Keratinocyte (primary cell): ENCODE measurements around the gene GNA14. TPM values are rescaled to one million over a fixed set of nuclear protein-coding genes. Genes with fewer than 3 reads are reported as not detected.
"Not testable (repeated sequence)": the region's sequence is repeated elsewhere in the genome, so short reads cannot be mapped to it uniquely, and the experiment has no call there.

Source experiments
- DNase-seq: peaks from one replicate; pipeline ENCODE4 v3.0.0-alpha.2; 2011; ENCODE audit warnings: low read depth, missing footprints, low spot score
- FAIRE-seq: peaks from 2 replicates; lab custom pipeline; 2011; peaks lifted over from hg19 to GRCh38; lab: Jason Lieb, UNC
- H2AFZ ChIP-seq: 2 replicates; pipeline ENCODE4 v1.6.0; 2012; ENCODE audit warnings: low read length, control low read depth, inconsistent platforms; ENCODE audit not compliant: control insufficient read depth
- H3K27ac ChIP-seq: 2 replicates; pipeline ENCODE4 v1.5.1; 2011; ENCODE audit warnings: low read length; ENCODE audit not compliant: control insufficient read depth, insufficient read depth
- H3K27me3 ChIP-seq: 3 replicates; pipeline ENCODE4 v1.6.0; 2011; ENCODE audit warnings: low read length; ENCODE audit not compliant: control insufficient read depth, insufficient read depth; ENCODE audit errors: extremely low read depth
- H3K36me3 ChIP-seq, 2 experiments: 2 replicates in 1 of 2; 3 replicates in 1 of 2; pipeline ENCODE4 v1.5.1; 2011; ENCODE audit warnings: low read length in 2 of 2, mild to moderate bottlenecking in 1 of 2; ENCODE audit not compliant: control insufficient read depth in 2 of 2, insufficient read depth in 2 of 2; ENCODE audit errors: extremely low read depth in 1 of 2
- H3K4me1 ChIP-seq: 3 replicates; pipeline ENCODE4 v1.5.1; 2011; ENCODE audit warnings: low read length; ENCODE audit not compliant: control insufficient read depth, insufficient read depth; ENCODE audit errors: extremely low read depth
- H3K4me2 ChIP-seq: 3 replicates; pipeline ENCODE4 v1.6.0; 2011; ENCODE audit warnings: low read depth, low read length; ENCODE audit not compliant: control insufficient read depth, insufficient read depth; ENCODE audit errors: extremely low read depth
- H3K4me3 ChIP-seq, 3 experiments: fragments of 200-600 bp in 1 of 3; sonication (generic) in 1 of 3; 2 replicates in 2 of 3; 3 replicates in 1 of 3; pipeline ENCODE4 v1.5.1; 2011 to 2016; ENCODE audit warnings: low read length in 3 of 3, mild to moderate bottlenecking in 3 of 3, control low read depth in 2 of 3, inconsistent platforms in 1 of 3, low read depth in 1 of 3, mixed read lengths in 1 of 3, mixed run types in 1 of 3, moderate library complexity in 1 of 3; ENCODE audit not compliant: control insufficient read depth in 2 of 3, insufficient read depth in 2 of 3; ENCODE audit errors: extremely low read depth in 1 of 3
- H3K79me2 ChIP-seq: 2 replicates; pipeline ENCODE4 v1.6.0; 2012; ENCODE audit warnings: low read length; ENCODE audit not compliant: control insufficient read depth, insufficient read depth
- H3K9ac ChIP-seq: 3 replicates; pipeline ENCODE4 v1.6.0; 2011; ENCODE audit warnings: low read length; ENCODE audit not compliant: control insufficient read depth, insufficient read depth; ENCODE audit errors: extremely low read depth
- H3K9me1 ChIP-seq: 3 replicates; pipeline ENCODE4 v1.6.0; 2011; ENCODE audit warnings: low read length; ENCODE audit not compliant: control insufficient read depth, insufficient read depth; ENCODE audit errors: extremely low read depth
- H3K9me3 ChIP-seq: 2 replicates; pipeline ENCODE4 v1.5.1; 2012; ENCODE audit warnings: low read depth, low read length; ENCODE audit not compliant: control insufficient read depth
- H4K20me1 ChIP-seq: 3 replicates; pipeline ENCODE4 v1.6.0; 2011; ENCODE audit warnings: low read length; ENCODE audit not compliant: control insufficient read depth, insufficient read depth; ENCODE audit errors: extremely low read depth
- EZH2 ChIP-seq: IDR thresholded peaks from one replicate; pipeline ENCODE4 v1.6.1; 2012; ENCODE audit warnings: inconsistent platforms, mild to moderate bottlenecking, low read length, moderate library complexity
- dilution Hi-C: fragments of 300-500 bp; cut with MboI; formaldehyde crosslinking; loops from one replicate; pipeline ENCODE4 v1.7.0; 2020; ENCODE audit warnings: low sequenced_read_pairs; ENCODE audit not compliant: extremely low pct_ligation_motif_present
- polyA minus RNA-seq, 3 experiments: library from RNA; depleted of rRNA, polyadenylated mRNA; stranded (reverse); fragments of >200 nt; gene quantifications; 1 replicate in 1 of 3; 2 replicates in 1 of 3; 3 replicates in 1 of 3; pipeline ENCODE4 v1.2.3, GENCODE V29; 2011
- polyA plus RNA-seq, 5 experiments: library from polyadenylated mRNA; depleted of rRNA in 3 of 5; stranded (reverse) in 3 of 5; stranded (forward) in 1 of 5; unstranded in 1 of 5; fragments of >200 nt; gene quantifications; 1 replicate in 1 of 5; 2 replicates in 3 of 5; 3 replicates in 1 of 5; pipeline versions ENCODE4 v1.2.1 to v1.2.3, GENCODE V29; 2011 to 2012; ENCODE audit warnings: missing spikeins in 2 of 5, low read depth in 1 of 5, low replicate concordance in 1 of 5
- TF ChIP-seq, protein P1 (sequence below), 3 experiments: IDR thresholded peaks in 1 of 3; conservative IDR thresholded peaks in 1 of 3; optimal IDR thresholded peaks in 1 of 3; 2 replicates in 2 of 3; 3 replicates in 1 of 3; pipeline versions ENCODE3 to v1.5.1; 2011; ENCODE audit warnings: low read length in 3 of 3, mild to moderate bottlenecking in 3 of 3, moderate library complexity in 2 of 3, control low read depth in 1 of 3, inconsistent platforms in 1 of 3; ENCODE audit not compliant: insufficient read depth in 2 of 3; ENCODE audit errors: extremely low read depth in 1 of 3

Gene GNA14
- polyA plus RNA-seq (not detected in 3 replicates), polyA minus RNA-seq (not detected in 3 replicates)
- 0.10 TPM for polyA plus RNA-seq (2011; ENCODE audit: low read depth)
- polyA plus RNA-seq (2011; cell fraction: cytosol; rRNA removed), result 0.02 TPM in 1 of 2 replicates, not detected in the other
- polyA plus RNA-seq (2011; cell fraction: nucleus; rRNA removed), result not detected in 2 replicates
- polyA plus RNA-seq (2012; ENCODE audit: low replicate concordance), result 0.23 TPM in 1 of 2 replicates, not detected in the other
- polyA minus RNA-seq (2011; cell fraction: cytosol; rRNA and poly(A)+ RNA removed), result not detected
- not detected in 2 replicates for polyA minus RNA-seq (2011; cell fraction: nucleus; rRNA and poly(A)+ RNA removed)

DNA sequence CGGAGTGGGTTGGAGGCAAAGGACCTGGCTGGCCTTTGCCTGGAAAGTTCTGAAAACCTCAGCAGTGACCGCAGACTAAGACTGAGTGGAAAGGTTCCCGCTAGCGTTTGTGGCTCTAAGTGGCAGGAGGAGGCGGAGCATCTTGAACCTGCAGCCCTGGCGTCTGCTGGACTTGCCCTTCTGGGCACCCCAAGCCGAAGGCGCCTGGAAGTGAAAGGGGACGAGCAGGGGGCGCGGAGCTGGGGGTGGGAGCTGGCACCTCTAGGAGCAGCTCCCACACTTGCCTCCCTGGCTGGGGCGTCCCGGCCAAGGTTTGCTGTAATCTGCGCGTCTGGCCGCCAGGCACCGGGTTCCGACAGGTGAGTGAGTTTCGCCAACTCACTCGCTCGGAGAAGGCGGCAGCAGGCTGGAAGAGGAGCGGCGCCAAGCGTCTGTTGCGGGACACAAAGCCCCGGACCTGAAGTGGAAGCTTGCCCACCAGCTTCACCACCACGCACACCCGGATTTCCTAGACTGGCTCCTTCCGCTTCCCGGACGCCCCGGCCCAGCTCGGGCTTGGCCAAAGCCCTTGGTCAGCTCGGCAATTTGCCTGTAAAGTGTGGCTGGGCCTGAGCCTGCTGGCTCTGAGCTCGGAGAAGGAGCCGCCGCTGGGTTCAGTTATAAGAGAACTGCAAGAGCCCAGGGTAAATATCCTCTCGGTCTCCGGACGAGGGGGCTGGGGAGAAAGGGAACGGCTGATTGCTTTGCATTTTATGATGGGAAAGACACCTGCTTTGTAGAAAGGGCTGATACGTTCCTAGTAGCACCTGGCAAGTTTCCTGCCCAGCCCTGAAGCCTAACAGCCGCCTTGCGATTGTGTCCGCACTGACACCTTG is at the start of gene GNA14:
Gene GNA14 (minus strand): TSS at position 89 of the 875 bp plus-strand sequence. CDS start 529 bp downstream, outside the sequence.
- dilution Hi-C loops, result no loop called here
- no peaks in the 10 kb centered on the region for H3K79me2 ChIP-seq
- no peak for FAIRE-seq
- TF ChIP-seq, protein P1, sequence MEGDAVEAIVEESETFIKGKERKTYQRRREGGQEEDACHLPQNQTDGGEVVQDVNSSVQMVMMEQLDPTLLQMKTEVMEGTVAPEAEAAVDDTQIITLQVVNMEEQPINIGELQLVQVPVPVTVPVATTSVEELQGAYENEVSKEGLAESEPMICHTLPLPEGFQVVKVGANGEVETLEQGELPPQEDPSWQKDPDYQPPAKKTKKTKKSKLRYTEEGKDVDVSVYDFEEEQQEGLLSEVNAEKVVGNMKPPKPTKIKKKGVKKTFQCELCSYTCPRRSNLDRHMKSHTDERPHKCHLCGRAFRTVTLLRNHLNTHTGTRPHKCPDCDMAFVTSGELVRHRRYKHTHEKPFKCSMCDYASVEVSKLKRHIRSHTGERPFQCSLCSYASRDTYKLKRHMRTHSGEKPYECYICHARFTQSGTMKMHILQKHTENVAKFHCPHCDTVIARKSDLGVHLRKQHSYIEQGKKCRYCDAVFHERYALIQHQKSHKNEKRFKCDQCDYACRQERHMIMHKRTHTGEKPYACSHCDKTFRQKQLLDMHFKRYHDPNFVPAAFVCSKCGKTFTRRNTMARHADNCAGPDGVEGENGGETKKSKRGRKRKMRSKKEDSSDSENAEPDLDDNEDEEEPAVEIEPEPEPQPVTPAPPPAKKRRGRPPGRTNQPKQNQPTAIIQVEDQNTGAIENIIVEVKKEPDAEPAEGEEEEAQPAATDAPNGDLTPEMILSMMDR (optimal IDR thresholded peaks at IDR 0.05 in 1 of 3, IDR thresholded peaks at IDR 0.05 in 1 of 3, conservative IDR thresholded peaks at IDR 0.05 in 1 of 3; ENCODE audit: extremely low read depth in 1 of 3, insufficient read depth in 2 of 3, low read length in 3 of 3), result peak in 2 of 3 experiments; percentile 7 to 29
- peak; percentile 17 for TF ChIP-seq EZH2
- no peak within 1 kb of the TSS for H3K27ac ChIP-seq
- peak within 1 kb of the TSS; percentile 70 for H3K4me2 ChIP-seq
- no peak for DNase-seq
- peaks cover 40% of the 10 kb centered on the region for H3K27me3 ChIP-seq
- peaks cover 4% of the 10 kb centered on the region for H4K20me1 ChIP-seq
- no peak within 1 kb of the TSS for H3K9ac ChIP-seq
- no peaks in the 10 kb centered on the region for H3K9me3 ChIP-seq
- peak within 1 kb of the TSS; percentile 51 for H2AFZ ChIP-seq
- H3K9me1 ChIP-seq, result no peaks in the 10 kb centered on the region
- peak within 1 kb of the TSS; percentile 15 to 54 (median 49) for H3K4me3 ChIP-seq
- H3K36me3 ChIP-seq, result no peaks in the 10 kb centered on the region
- no peaks in the 10 kb centered on the region for H3K4me1 ChIP-seq

GRCh38 chr9:77697238-77697984 is 49.3 kb upstream of the GNA14 start:
- no peaks in the 10 kb centered on the region for H3K79me2 ChIP-seq
- H3K36me3 ChIP-seq, result no peaks in the 10 kb centered on the region
- dilution Hi-C loops, result no loop called here
- H3K9ac ChIP-seq, result no peak overlapping the region
- H3K4me1 ChIP-seq, result peaks cover 19% of the 10 kb centered on the region
- DNase-seq (peak; percentile 79), FAIRE-seq (peak; percentile 97)
- H2AFZ ChIP-seq, result peak overlapping the region; percentile 59
- H3K4me2 ChIP-seq, result peak overlapping the region; percentile 35
- H4K20me1 ChIP-seq, result no peaks in the 10 kb centered on the region
- H3K27me3 ChIP-seq, result no peaks in the 10 kb centered on the region
- no peak for TF ChIP-seq EZH2
- TF ChIP-seq, protein P1 (optimal IDR thresholded peaks at IDR 0.05 in 1 of 3, IDR thresholded peaks at IDR 0.05 in 1 of 3, conservative IDR thresholded peaks at IDR 0.05 in 1 of 3; ENCODE audit: extremely low read depth in 1 of 3, insufficient read depth in 2 of 3, low read length in 3 of 3), result peak in 1 of 3 experiments; percentile 5
- no peaks in the 10 kb centered on the region for H3K9me1 ChIP-seq
- no peaks in the 10 kb centered on the region for H3K9me3 ChIP-seq
- peak overlapping the region; percentile 24 for H3K27ac ChIP-seq
- H3K4me3 ChIP-seq, result no peak overlapping the region

DNA sequence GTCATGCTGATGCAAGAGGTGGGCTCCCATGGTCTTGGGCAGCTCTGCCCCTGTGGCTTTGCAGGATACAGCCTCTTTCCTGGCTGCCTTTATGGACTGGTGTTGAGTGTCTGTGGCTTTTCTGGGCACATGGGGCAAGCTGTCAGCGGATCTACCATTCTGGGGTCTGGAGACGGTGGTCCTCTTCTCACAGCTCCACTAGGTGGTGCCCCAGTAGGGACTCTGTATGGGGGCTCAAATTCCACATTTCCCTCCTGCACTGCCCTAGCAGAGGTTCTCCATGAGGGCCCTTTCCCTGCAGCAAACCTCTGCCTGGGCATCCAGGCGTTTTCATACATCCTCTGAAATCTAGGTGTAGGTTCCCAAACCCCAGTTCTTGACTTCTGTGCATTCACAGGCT is 42.6 kb upstream of the GNA14 start:
- not testable (repeated sequence) for H3K4me3 ChIP-seq, FAIRE-seq

More for the DNA sequence above, 42.6 kb upstream of the GNA14 start:
- H3K27ac ChIP-seq, H3K9me1 ChIP-seq, H3K36me3 ChIP-seq, H4K20me1 ChIP-seq, H3K4me1 ChIP-seq, H3K4me2 ChIP-seq, H2AFZ ChIP-seq, H3K9me3 ChIP-seq, dilution Hi-C loops, H3K9ac ChIP-seq, H3K27me3 ChIP-seq, H3K79me2 ChIP-seq, DNase-seq: not testable (repeated sequence)
